MM.1S (cell line): Measurements from ENCODE around the gene TMEM116.

Experiments used
- EZH2 ChIP-seq: fragments of 300-600 bp; sonication (generic); optimal IDR thresholded peaks from 2 replicates; pipeline ENCODE3; 2017; ENCODE audit warnings: low read depth, mild to moderate bottlenecking, antibody characterized with exemption, low read length, mixed read lengths
- TF ChIP-seq, protein P1 (sequence below): fragments of 300-600 bp; sonication (generic); IDR thresholded peaks from 2 replicates; pipeline ENCODE4 v1.5.1; 2016; ENCODE audit warnings: antibody characterized with exemption, low read length, mixed read lengths

DNA sequence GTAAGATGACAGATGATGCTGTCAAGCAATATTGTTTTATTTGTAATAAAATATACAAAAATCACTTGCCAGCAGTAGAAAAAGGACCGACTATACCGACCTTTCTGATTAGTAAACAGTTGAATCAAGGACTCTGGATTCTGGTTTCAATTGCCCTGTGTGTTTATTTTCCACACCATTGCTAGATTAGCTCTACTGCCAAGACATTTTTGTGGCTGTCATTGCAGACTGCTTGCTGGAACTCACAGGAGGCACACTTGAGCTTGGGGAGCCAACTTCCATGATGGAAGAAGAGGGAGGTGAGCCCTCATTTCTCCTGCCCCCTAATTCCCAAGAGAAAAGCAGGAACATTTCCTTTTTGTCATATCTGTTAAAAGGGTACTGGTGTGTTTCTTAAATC, 119.7 kb downstream of the TMEM116 start:
- no peak for TF ChIP-seq EZH2
- TF ChIP-seq, protein P1, sequence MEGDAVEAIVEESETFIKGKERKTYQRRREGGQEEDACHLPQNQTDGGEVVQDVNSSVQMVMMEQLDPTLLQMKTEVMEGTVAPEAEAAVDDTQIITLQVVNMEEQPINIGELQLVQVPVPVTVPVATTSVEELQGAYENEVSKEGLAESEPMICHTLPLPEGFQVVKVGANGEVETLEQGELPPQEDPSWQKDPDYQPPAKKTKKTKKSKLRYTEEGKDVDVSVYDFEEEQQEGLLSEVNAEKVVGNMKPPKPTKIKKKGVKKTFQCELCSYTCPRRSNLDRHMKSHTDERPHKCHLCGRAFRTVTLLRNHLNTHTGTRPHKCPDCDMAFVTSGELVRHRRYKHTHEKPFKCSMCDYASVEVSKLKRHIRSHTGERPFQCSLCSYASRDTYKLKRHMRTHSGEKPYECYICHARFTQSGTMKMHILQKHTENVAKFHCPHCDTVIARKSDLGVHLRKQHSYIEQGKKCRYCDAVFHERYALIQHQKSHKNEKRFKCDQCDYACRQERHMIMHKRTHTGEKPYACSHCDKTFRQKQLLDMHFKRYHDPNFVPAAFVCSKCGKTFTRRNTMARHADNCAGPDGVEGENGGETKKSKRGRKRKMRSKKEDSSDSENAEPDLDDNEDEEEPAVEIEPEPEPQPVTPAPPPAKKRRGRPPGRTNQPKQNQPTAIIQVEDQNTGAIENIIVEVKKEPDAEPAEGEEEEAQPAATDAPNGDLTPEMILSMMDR = no peak
